ENCODE measurements around the gene G3BP2.

Gene G3BP2

DNA sequence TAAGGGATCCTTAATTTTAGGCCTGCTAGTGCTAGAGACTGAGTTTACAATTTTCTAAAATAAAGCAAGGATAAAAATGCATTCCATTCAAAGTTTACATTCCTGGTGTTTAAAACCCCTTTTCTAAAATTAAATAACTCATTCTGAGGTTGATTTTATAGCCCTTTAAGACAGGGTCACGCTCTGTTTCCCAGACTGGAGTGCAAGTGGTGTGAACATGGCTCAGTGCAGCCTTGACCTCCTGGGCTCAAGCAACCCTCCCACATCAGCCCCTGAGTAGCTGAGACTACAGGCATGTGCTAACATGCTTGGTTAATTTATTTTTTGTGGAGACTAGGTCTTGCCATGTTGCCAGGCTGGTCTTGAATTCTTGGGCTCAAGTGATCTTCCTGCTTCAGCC, 36.0 kb downstream of the G3BP2 start:
- no peak for DNase-seq

DNA sequence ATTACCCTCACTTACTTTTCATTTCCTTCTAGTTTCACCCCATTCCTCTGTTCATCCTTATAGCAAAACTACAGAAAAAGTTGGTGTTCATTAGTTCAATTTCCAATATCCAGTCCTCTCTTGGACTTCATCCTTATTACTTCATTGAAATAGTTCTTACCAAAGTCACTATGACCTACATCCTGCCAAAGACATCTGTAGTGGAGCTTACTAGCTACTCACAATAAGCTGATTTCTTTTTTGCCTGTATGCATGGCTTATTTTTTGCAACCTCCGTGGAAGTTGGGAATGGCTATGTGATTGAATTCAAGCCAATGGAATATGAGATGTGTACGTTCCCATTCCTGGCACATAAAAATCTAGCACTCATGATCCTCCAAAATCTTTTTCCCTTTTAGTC, 38.3 kb downstream of the G3BP2 start:
- no peak for DNase-seq

DNA sequence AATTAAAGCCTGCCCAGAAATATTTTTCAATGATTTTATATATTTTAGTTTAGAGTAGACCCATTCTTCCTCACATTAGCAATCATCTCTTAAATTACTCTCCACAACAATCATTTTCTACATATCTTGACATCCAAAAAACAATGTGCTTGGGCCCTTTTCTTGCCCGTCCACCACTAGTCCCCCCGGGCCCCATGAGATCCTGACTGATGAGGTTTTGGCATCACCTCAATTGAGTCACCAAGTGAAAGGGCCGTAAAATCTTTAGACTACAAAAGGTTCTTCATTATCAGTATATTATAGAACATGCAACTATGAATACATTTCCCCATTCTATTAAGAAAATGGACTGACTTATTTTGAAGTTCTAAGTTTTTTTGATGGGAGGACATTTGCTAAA, 38.9 kb downstream of the G3BP2 start:
- DNase-seq = no peak

DNA sequence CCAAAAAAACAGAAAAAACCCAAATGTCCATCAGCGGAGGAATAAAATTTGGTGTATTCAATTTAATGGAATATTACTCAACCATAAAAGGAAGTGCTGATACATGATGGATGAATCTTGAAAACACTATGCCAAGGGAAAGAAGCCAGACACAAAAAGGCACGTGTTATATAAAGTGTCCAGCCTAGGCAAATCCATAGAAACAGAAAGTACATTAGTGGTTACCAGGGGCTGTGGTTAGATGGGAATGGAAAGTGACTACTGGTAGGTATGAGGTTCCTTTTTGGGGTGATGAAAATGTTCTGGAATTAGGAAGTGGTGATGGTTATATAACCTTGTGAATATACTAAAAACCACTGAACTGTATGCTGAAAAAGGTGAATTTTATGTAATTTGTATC, 39.4 kb downstream of the G3BP2 start:
- DNase-seq = no peak

DNA sequence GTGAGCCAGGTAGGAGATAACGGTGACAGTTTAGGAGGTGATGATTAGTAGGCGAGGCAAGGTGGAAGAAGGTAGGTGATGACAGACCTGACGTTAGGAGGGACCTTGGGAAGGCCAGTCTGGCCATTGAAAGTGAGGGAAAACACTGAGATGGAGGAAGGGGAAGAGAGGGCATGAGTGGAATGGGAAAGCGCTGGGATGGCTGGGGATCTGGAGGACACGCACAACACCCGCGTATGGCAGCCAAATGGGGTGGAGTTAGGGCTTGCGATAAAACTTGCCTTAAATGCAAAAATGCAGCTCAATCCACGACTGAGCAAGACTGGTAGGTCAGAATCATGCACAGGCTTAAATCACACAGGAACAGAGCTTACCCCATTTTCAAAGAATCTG, 42.3 kb downstream of the G3BP2 start:
- no peak for DNase-seq

DNA sequence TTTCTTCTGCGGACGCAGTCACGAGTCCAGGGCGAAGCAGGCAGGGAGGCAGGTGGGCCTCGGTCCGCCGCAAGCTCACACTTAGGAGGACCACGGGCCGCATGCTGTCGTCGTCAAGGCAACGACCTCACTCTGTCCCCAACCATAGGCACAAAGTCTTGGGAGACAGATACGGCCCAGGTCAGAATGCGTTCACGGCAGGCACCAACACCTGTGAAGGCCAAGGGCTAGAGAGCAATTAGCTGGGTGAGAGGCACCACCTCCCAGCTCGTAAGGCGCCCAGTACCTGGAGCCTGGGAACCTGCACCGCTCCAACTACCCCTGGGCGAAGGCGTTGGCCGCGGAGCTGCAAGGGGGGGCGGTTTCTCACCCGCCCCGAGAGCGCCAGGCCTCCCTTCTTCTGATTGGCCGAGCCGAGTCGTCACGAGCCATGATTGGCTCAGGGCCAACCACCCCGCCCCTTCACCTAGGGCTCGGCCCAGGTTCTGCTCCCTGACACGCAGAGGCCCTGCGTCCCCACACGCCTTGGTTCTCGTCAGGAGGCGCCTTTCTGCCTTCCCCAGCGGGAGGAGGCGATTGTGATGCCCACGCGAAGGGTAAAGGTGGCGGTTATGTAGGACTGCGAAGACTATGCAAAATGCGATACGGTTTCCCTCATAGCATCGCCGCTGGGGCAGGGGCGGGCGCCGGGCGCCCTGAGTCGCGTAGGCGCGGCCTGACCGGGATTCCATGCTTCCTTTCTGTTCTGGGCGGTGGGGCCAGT, 42.9 kb downstream of the G3BP2 start, which contains the start of gene CDKL2:
Gene CDKL2 (minus strand): TSS at position 355 of the 763 bp plus-strand sequence. CDS start 4,540 bp downstream, outside the sequence.
- DNase-seq = peak; percentile 88 to 90

DNA sequence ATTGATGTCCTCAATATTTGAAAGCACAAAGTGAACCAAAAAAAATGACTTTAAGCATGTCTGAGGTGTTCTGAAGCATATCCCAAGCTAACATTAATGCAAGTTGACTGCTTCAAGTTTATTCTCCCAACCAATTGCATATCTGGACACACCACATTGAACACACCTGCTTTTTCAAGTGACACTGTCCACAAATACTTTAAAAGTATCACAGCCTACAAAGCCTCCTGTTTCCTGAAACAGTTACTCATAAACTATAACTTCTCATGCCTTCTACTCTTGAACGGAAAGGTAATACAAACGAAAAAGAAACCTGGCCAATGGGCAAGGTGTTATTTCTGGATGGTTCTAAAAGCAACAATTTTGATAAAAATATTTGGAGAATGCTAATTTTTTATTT, 44.0 kb downstream of the G3BP2 start:
- DNase-seq = no peak

DNA sequence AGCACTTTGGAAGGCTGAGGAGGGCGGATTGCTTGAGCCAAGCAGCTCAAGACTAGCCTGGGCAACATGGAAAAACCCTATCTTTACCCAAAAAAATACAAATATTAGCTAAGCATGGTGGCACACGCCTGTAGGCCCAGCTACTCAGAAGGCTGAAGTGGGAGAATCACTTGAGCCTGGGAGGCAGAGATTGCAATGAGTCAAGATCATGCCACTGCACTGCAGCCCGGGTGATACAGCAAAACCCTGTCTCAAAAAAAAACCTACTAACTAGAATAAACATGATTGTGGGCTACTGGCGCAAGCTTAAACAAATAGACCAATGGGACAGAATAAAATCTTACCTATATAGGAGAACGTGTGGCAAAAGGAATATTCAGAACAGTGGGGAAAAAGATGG, 50.2 kb downstream of the G3BP2 start:
- DNase-seq = no peak

DNA sequence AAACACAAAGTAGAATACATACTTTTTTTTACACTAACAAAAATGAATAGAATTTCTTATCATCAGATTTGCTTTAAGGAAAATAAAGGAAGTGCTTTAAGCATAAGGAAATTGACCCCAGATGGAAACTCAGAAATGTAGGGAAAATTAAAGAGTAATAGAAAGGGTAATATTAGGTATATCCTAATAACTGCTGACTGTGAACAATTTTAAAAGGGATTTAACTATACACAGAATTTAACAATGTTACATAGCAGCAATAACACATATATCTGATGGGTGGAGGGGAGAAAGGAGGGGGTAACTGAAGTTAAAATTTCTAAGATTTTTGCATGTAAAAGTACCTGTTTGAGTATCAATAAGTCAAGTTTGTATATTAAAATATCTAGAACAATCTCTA, 51.5 kb downstream of the G3BP2 start:
- no peak for DNase-seq

DNA sequence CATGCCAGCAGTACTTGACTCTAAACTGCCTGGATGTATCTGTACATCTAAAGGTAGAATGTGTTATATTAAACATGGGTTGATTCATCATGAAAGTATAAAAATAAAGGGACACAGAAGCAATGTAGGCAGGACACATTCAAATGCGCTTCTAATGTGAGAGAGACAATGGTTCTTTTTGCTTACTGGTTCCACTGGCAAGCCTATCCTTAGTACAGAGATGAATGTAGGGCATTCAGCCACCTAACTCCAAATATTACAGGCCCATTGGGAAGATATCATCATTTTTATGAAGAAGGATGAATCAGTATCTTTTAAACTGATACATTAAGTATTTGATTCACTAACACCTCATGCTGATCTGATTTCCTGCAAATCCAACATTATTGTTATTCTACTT, 60.9 kb downstream of the G3BP2 start:
- no peak for DNase-seq

DNA sequence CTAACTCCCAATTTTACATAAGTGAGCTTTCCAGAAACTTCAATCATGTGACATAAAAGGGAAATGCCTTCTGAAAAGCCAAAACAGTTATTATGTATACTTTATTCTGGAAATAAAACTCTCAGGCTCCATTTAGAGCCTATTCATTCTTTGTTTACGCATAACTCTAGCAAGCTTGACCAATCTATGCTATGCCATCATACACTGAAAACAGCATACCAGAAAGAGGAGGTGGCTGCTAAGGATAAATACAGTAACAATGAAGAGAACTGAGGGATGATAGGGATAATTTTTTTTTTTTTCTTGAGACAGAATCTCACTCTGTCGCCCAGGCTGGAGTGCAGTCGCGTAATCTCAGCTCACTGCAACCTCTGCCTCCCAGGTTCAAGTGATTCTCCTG, 67.3 kb downstream of the G3BP2 start:
- no peak for DNase-seq

DNA sequence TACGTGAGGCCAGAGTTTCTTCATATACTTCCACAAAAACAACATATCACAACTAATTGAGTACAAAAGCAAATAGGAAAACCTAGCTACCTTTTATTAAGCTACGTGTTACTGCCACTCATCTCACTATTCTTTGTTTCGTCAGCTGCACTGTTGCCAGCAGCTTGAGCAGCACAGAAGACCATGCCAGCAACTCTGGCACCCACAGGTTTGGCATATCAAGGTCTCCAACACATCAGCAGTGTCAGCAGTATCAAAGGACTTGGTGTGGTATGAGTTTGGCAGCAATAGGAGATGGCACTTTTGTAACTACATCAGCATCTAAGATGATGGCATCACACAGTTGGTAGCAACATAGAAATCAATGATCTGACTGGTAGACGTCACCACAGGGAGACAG, 73.6 kb downstream of the G3BP2 start:
- DNase-seq = no peak

DNA sequence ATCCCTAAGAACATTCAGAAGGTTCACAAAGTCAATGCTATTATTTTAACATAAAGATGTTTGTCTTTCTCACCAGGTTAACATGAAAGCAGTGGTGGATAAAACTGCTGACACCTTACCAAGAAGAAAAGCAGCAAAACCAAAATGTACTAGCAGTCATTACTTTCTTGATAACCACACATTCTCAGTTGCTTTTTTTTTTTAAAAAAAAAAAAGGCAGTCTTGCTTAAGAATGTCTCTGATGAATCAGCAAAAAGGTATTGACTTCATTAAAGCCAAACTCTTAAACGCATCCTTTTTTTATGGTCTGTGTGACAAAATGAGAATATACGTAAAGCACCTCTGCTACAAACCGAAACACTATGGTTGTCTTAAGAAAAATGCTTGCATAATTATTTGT, 74.8 kb downstream of the G3BP2 start:
- no peak for DNase-seq

DNA sequence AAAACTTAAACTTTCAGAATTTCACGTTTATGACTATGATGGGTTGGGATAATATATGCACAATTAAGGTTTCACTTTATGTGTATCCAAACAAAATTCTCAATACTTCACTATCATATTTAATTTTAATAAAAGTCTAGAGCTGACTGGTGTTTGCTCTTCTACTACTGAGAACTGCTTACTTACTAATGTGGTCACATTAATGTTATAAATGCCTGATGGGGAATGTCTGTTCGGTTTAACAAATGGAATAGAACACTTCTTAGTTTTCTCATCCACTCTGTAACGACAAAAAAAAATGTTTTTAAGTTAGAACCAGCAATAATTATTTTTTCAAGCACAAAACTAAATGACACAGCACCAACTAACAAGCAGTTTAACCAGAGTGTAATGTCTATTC, 77.2 kb downstream of the G3BP2 start:
- DNase-seq = no peak

DNA sequence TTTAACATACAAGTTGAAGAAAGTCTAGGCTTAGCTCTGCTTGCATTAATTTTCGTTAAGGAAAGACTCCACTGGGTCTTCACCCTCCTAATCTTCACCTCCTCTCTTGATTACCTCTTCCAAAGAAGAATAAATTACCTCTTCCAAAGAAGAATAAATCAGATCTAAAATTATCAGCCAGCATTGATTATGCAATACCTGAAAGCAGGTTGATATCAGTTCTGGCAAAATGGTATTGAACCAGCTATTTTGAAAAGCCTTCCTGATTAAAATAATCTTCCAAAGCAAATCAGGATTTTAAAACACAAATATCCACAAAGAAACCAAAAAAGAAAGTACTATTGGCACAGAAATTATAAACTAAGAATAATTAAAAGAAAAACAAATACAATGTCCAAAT, 79.8 kb downstream of the G3BP2 start:
- no peak for DNase-seq

Measured in stimulated activated CD4-positive, alpha-beta T cell treated with anti-CD3 and anti-CD28 coated beads, Interleukin-4, amount 100 ng/mL, for 4 hours (primary cell).